Hippocampal formation (tissue), 2 donors: ENCODE data around the gene CHRD.
A peak's percentile ranks its signal among the peaks of the same experiment; 100 is the strongest.

Experiments
- DNase-seq, 2 donors: peaks; one replicate each; lab custom pipeline; 2025; lab: John Stamatoyannopoulos, UW

The CHRD gene

GRCh38 chr3:184346480-184347190 lies 33.2 kb upstream of the CHRD start:
- no peak for DNase-seq

- no peak for DNase-seq
Observed at GRCh38 chr3:184347321-184348056, 32.4 kb upstream of the CHRD start.

- DNase-seq = no peak
Observed at GRCh38 chr3:184348057-184348382, 31.8 kb upstream of the CHRD start.

- no peak for DNase-seq
Observed at GRCh38 chr3:184349563-184350470, 30.0 kb upstream of the CHRD start.

GRCh38 chr3:184350618-184351017 lies 29.2 kb upstream of the CHRD start:
- no peak for DNase-seq

GRCh38 chr3:184351511-184352148 lies 28.2 kb upstream of the CHRD start:
- no peak for DNase-seq

GRCh38 chr3:184352149-184352785 lies 27.6 kb upstream of the CHRD start:
- no peak for DNase-seq

- DNase-seq = no peak
Observed at GRCh38 chr3:184352897-184353545, 26.8 kb upstream of the CHRD start.

- no peak for DNase-seq
Observed at GRCh38 chr3:184353546-184353941, 26.3 kb upstream of the CHRD start.

- DNase-seq = peak in 1 of 2 donors; percentile 18
Observed at GRCh38 chr3:184354121-184354728, 25.6 kb upstream of the CHRD start.

GRCh38 chr3:184354754-184355153 lies 25.1 kb upstream of the CHRD start:
- no peak for DNase-seq

- DNase-seq = no peak
Observed at GRCh38 chr3:184355261-184356040, 24.4 kb upstream of the CHRD start.

- DNase-seq = no peak
Observed at GRCh38 chr3:184357248-184358123, 22.4 kb upstream of the CHRD start.

- DNase-seq = no peak
Observed at GRCh38 chr3:184358124-184358767, 21.6 kb upstream of the CHRD start.

- no peak for DNase-seq
Observed at GRCh38 chr3:184358921-184359350, 20.9 kb upstream of the CHRD start.

GRCh38 chr3:184359610-184360009 lies 20.2 kb upstream of the CHRD start:
- peak; percentile 76 to 77 for DNase-seq

- peak; percentile 39 to 76 for DNase-seq
Observed at GRCh38 chr3:184360070-184360928, 19.6 kb upstream of the CHRD start.
